ENCODE measurements around the gene ARRB2.

Gene ARRB2

GRCh38 chr17:4725646-4726310 is 15.3 kb downstream of the ARRB2 start:
- no peak for TF ChIP-seq POLR2A (IDR thresholded peaks at IDR 0.05; ENCODE audit: low read length)
- TF ChIP-seq GATA1 (IDR thresholded peaks at IDR 0.05; ENCODE audit: low read depth, low read length) = no peak
- DNase-seq = no peak

GRCh38 chr17:4728124-4728523 is 17.7 kb downstream of the ARRB2 start:
- DNase-seq = peak; percentile 32 to 66
- TF ChIP-seq GATA1 (IDR thresholded peaks at IDR 0.05; ENCODE audit: low read depth, low read length) (no peak), POLR2A (IDR thresholded peaks at IDR 0.05; ENCODE audit: low read length) (no peak)

- no peak for DNase-seq
- no peak for TF ChIP-seq POLR2A (IDR thresholded peaks at IDR 0.05; ENCODE audit: low read length)
- TF ChIP-seq GATA1 (IDR thresholded peaks at IDR 0.05; ENCODE audit: low read depth, low read length) = no peak
Observed at GRCh38 chr17:4733073-4733531, 22.7 kb downstream of the ARRB2 start.

GRCh38 chr17:4734857-4735475 is 24.5 kb downstream of the ARRB2 start:
- TF ChIP-seq POLR2A (IDR thresholded peaks at IDR 0.05; ENCODE audit: low read length) (no peak), GATA1 (IDR thresholded peaks at IDR 0.05; ENCODE audit: low read depth, low read length) (no peak)
- no peak for DNase-seq

DNA sequence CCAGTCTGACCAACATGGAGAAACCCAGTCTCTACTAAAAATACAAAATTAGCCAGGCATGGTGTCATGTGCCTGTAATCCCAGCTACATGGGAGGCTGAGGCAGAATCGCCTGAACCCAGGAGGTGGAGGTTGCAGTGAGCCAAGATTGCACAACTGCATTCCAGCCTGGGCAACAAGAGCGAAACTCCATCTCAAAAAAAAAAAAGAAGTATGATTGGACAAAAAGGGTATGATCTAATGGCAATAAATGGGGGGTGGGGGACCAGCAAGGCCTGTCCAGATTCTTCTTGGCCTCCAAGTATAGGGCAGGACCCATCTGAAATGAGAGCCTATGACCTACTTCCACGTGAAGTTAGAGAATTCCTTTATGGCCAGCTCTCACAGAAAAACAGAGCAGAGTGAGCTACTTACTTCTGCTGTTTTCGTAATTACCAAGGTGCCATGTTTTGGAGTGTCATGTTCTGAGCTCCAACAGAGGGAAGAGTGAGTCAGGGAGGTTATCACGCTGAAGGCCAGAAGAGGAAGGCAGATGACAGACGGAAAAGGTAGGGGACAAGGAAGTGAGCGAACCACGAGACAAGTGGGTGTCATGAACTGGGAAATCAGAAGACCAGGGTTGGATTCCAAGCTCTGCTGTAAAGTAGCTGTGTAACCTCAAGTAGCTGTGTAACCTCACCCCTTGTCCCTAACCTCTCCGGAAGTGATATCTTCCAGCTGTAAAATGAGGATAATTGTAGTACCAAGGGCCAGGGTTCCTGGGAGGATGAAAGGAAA is 25.6 kb downstream of the ARRB2 start:
- DNase-seq = peak in 1 of 2 experiments; percentile 24
- TF ChIP-seq POLR2A (IDR thresholded peaks at IDR 0.05; ENCODE audit: low read length) (no peak), GATA1 (IDR thresholded peaks at IDR 0.05; ENCODE audit: low read depth, low read length) (no peak)

DNA sequence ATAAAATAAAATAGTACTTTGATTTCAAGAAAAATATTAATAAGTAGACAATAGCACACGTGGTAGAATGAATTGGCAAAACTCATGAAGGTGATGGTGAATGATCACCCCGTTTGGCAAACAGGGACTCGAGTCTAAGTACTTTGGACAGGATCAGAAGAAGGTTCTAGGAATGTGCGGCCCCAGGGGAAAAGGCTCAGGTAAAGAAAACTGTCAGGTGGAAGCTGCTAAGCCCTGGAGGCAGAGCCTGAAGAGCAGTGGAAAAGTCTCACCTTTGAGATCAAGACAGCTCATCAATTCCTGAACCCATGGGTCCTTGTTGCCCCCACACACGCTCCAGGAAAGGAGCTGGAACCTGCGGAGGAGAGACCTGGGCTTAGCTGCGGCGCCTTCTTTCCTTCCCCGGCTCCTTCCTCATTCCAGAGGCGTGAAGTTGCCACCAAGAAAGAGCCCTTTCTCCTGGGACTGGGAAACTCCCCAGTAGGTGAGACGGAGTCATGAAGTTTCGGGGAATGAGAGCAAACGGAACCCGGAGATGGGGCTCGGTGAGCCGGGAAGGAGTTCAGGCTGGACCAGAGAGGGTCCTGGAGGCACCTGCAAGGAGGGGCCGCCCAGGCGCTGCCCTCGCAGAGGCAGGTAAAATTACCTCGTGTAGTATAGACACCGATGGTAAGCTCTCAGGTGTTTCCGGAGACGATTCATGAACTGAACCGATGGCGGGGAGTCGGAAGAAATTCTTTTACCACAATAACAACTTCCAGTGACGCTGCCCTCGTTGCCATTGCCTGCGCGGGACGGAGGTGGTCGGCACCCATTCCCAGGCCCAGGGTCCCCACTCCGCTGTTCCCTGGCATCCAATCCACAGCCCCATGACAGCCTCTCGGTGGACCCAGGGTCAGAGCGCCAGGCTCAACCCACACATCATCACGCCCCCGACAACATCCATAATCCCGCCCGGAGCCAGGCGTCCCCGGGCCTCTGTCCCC is 28.0 kb downstream of the ARRB2 start:
- TF ChIP-seq POLR2A (IDR thresholded peaks at IDR 0.05; ENCODE audit: low read length) (no peak), GATA1 (IDR thresholded peaks at IDR 0.05; ENCODE audit: low read depth, low read length) (no peak)
- DNase-seq = no peak

- TF ChIP-seq GATA1 (IDR thresholded peaks at IDR 0.05; ENCODE audit: low read depth, low read length) (no peak), POLR2A (IDR thresholded peaks at IDR 0.05; ENCODE audit: low read length) (no peak)
- DNase-seq = peak; percentile 34 to 67
Observed at GRCh38 chr17:4739122-4740024, 28.9 kb downstream of the ARRB2 start, which contains the start of the genes CXCL16 and ZMYND15. Gene CXCL16 (minus strand): TSS chr17:4739928. CDS start chr17:4739339, 589 bp downstream. Gene ZMYND15 (plus strand): TSS chr17:4739833. CDS start chr17:4740549, 716 bp downstream.

- TF ChIP-seq POLR2A (IDR thresholded peaks at IDR 0.05; ENCODE audit: low read length) (no peak), GATA1 (IDR thresholded peaks at IDR 0.05; ENCODE audit: low read depth, low read length) (no peak)
- no peak for DNase-seq
Observed at GRCh38 chr17:4740025-4740351, 29.6 kb downstream of the ARRB2 start.

- no peak for DNase-seq
- TF ChIP-seq POLR2A (IDR thresholded peaks at IDR 0.05; ENCODE audit: low read length) (no peak), GATA1 (IDR thresholded peaks at IDR 0.05; ENCODE audit: low read depth, low read length) (no peak)
Observed at GRCh38 chr17:4740584-4740983, 30.2 kb downstream of the ARRB2 start.

DNA sequence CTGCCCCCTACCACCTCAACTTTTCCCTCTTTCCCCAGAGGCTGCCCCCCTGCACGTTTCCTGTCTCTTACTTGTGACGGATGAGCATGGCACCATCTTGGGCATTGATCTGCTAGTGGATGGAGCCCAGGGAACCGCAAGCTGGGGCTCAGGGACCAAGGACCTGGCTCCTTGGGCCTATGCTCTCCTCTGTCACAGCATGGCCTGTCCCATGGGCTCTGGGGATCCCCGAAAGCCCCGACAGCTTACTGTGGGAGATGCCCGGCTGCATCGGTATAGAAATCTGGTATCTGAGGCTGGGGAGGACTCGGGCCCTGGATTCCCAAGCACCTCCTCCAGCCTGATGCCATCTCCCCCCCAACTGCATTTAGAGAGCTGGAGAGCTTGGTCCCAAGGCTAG is 31.1 kb downstream of the ARRB2 start:
- DNase-seq = no peak
- TF ChIP-seq GATA1 (IDR thresholded peaks at IDR 0.05; ENCODE audit: low read depth, low read length) = no peak
- no peak for TF ChIP-seq POLR2A (IDR thresholded peaks at IDR 0.05; ENCODE audit: low read length)

GRCh38 chr17:4742133-4742532 is 31.7 kb downstream of the ARRB2 start:
- TF ChIP-seq GATA1 (IDR thresholded peaks at IDR 0.05; ENCODE audit: low read depth, low read length) (no peak), POLR2A (IDR thresholded peaks at IDR 0.05; ENCODE audit: low read length) (no peak)
- no peak for DNase-seq

DNA sequence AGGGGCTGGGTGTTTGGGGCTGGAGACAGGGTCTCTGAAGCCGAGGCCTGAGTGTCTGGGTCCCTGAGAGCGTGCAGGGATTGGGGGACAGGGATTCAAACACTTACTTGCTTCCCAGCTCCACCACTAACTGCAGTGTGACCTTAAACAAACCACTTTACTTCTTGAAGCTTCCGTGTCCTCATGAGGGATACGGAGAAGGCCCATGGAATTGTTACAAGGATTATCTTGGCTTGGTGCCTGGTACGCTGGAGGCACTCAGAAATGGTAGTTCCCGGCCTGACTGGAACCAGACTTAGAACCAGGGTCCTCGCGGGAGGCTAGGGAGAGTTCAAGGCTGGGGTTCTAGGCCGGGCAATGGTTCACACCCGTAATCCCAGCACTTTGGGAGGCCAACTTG is 32.2 kb downstream of the ARRB2 start:
- no peak for TF ChIP-seq GATA1 (IDR thresholded peaks at IDR 0.05; ENCODE audit: low read depth, low read length)
- TF ChIP-seq POLR2A (IDR thresholded peaks at IDR 0.05; ENCODE audit: low read length) = no peak
- no peak for DNase-seq
